Neuronal stem cell (in vitro differentiated cells): ENCODE data around the gene SLC34A3.
"Not testable (repeated sequence)": the region's sequence is repeated elsewhere in the genome, so short reads cannot be mapped to it uniquely, and the experiment has no call there.

Source experiments
- DNase-seq: peaks from one replicate; pipeline ENCODE4 v3.0.0-alpha.2; 2013; ENCODE audit warnings: low spot score
- H2AFZ ChIP-seq: one replicate; pipeline ENCODE4 v1.6.1; 2013; ENCODE audit warnings: mild to moderate bottlenecking, low read length, inconsistent platforms
- H2AK5ac ChIP-seq: 2 replicates; pipeline ENCODE4 v1.6.1; 2013; ENCODE audit warnings: low read depth, mild to moderate bottlenecking, inconsistent platforms, low read length, moderate library complexity, mixed read lengths
- H2BK120ac ChIP-seq: 2 replicates; pipeline ENCODE4 v1.6.1; 2013; ENCODE audit warnings: low read depth, mild to moderate bottlenecking, inconsistent platforms, low read length, moderate library complexity, mixed read lengths
- H2BK12ac ChIP-seq: one replicate; pipeline ENCODE4 v1.6.1; 2013; ENCODE audit warnings: low read length, inconsistent platforms
- H2BK15ac ChIP-seq: 2 replicates; pipeline ENCODE4 v1.6.1; 2013; ENCODE audit warnings: mild to moderate bottlenecking, low read length, inconsistent platforms, mixed read lengths
- H2BK5ac ChIP-seq: one replicate; pipeline ENCODE4 v1.6.1; 2013; ENCODE audit warnings: inconsistent platforms, mild to moderate bottlenecking, low read length, moderate library complexity
- H3K14ac ChIP-seq: one replicate; pipeline ENCODE4 v1.6.1; 2013; ENCODE audit warnings: low read length, inconsistent platforms
- H3K18ac ChIP-seq: 2 replicates; pipeline ENCODE4 v1.6.1; 2013; ENCODE audit warnings: low read length, inconsistent platforms
- H3K23ac ChIP-seq: 2 replicates; pipeline ENCODE4 v1.6.1; 2013; ENCODE audit warnings: low read depth, mild to moderate bottlenecking, mixed read lengths, low read length, inconsistent platforms; ENCODE audit not compliant: poor library complexity
- H3K27ac ChIP-seq: replicated peaks from 3 replicates; pipeline ENCODE4 v1.5.1; 2013; ENCODE audit warnings: low read length, inconsistent platforms
- H3K27me3 ChIP-seq, 3 experiments: 2 replicates each; pipeline ENCODE4 v1.6.1; 2013; ENCODE audit warnings: low read length in 3 of 3, mild to moderate bottlenecking in 2 of 3, inconsistent platforms in 1 of 3, low read depth in 1 of 3, mixed read lengths in 1 of 3, moderate library complexity in 1 of 3; ENCODE audit not compliant: control insufficient read depth in 3 of 3, insufficient read depth in 3 of 3
- H3K36me3 ChIP-seq, 2 donors: replicated peaks in 1 of 2; 2 replicates each; pipeline ENCODE4 v1.6.1; 2013; ENCODE audit warnings: low read length in 2 of 2; ENCODE audit not compliant: control insufficient read depth in 2 of 2, insufficient read depth in 2 of 2
- H3K4ac ChIP-seq: 2 replicates; pipeline ENCODE4 v1.6.1; 2013; ENCODE audit warnings: inconsistent platforms, mild to moderate bottlenecking, low read length, moderate library complexity
- H3K4me1 ChIP-seq, 2 donors: 1 replicate in 1 of 2; 2 replicates in 1 of 2; pipeline ENCODE4 v1.6.1; 2013; ENCODE audit warnings: low read length in 2 of 2, low read depth in 1 of 2; ENCODE audit not compliant: control insufficient read depth in 2 of 2, insufficient read depth in 1 of 2
- H3K4me2 ChIP-seq: one replicate; pipeline ENCODE4 v1.6.1; 2013; ENCODE audit warnings: mild to moderate bottlenecking, low read length, inconsistent platforms; ENCODE audit not compliant: insufficient read depth, poor library complexity, severe bottlenecking
- H3K4me3 ChIP-seq, 2 donors: 2 replicates each; pipeline ENCODE4 v1.5.1; 2013; ENCODE audit warnings: low read length in 2 of 2, mild to moderate bottlenecking in 2 of 2, inconsistent platforms in 1 of 2, moderate library complexity in 1 of 2
- H3K79me1 ChIP-seq: one replicate; pipeline ENCODE4 v1.6.1; 2013; ENCODE audit warnings: low read depth, mild to moderate bottlenecking, inconsistent platforms, low read length, moderate library complexity
- H3K9ac ChIP-seq: one replicate; pipeline ENCODE4 v1.6.1; 2013; ENCODE audit warnings: mild to moderate bottlenecking, low read depth, low read length, inconsistent platforms; ENCODE audit not compliant: poor library complexity
- H3K9me3 ChIP-seq, 2 donors: replicated peaks in 1 of 2; 2 replicates each; pipeline versions ENCODE3 to v1.6.1; 2013; ENCODE audit warnings: low read length in 2 of 2, mild to moderate bottlenecking in 2 of 2, inconsistent platforms in 1 of 2, low read depth in 1 of 2, mixed read lengths in 1 of 2, moderate library complexity in 1 of 2; ENCODE audit not compliant: control insufficient read depth in 2 of 2, insufficient read depth in 1 of 2
- H4K8ac ChIP-seq: one replicate; pipeline ENCODE4 v1.6.1; 2013; ENCODE audit warnings: low read depth, mild to moderate bottlenecking, inconsistent platforms, low read length, moderate library complexity
- H4K91ac ChIP-seq: one replicate; pipeline ENCODE4 v1.6.1; 2013; ENCODE audit warnings: low read length, low read depth, mild to moderate bottlenecking, inconsistent platforms; ENCODE audit not compliant: poor library complexity
- WGBS, 2 donors: extraction: QIAGEN DNeasy Blood & Tissue Kit; methylation state at CpG; one replicate each; pipeline ENCODE4 v1.1.7; 2013; ENCODE audit warnings: missing lambda C conversion rate in 2 of 2, mixed read lengths in 1 of 2; ENCODE audit not compliant: insufficient read length in 2 of 2, insufficient replicate concordance in 1 of 2; ENCODE audit errors: extremely low coverage in 2 of 2; 5-methylcytosine and 5-hydroxymethylcytosine counted together

Gene SLC34A3

GRCh38 chr9:137239541-137240200 is 9.0 kb downstream of the SLC34A3 start:
- H2BK5ac ChIP-seq, H4K91ac ChIP-seq, H3K9ac ChIP-seq, DNase-seq, H4K8ac ChIP-seq, H2BK12ac ChIP-seq, H3K9me3 ChIP-seq, H3K18ac ChIP-seq, H3K23ac ChIP-seq, H3K4ac ChIP-seq, H3K14ac ChIP-seq, H2AK5ac ChIP-seq, H3K27me3 ChIP-seq, H2BK15ac ChIP-seq, H2BK120ac ChIP-seq: not testable (repeated sequence)
- Histone ChIP-seq H3K27ac (peak overlapping the region; percentile 100), H2AFZ (peak overlapping the region; percentile 89), H3K4me2 (peak overlapping the region; percentile 73), H3K4me3 (peak overlapping the region; percentile 67 to 93), H3K4me1 (peaks cover 26 to 29% of the 10 kb centered on the region in 2 donors), H3K79me1 (peaks cover 29% of the 10 kb centered on the region), H3K36me3 (peaks cover 19 to 32% of the 10 kb centered on the region in 2 donors)
- WGBS, 2 donors, result no CpG with 5 or more reads among the region's 27 CpGs

GRCh38 chr9:137240318-137240840 is 9.7 kb downstream of the SLC34A3 start:
- no peak for DNase-seq
- Histone ChIP-seq H3K27ac (peak overlapping the region; percentile 100), H3K4me3 (peak overlapping the region; percentile 67 to 93), H2BK5ac (peak overlapping the region; percentile 84), H3K4ac (no peak overlapping the region), H3K18ac (peak overlapping the region; percentile 97), H3K36me3 (peaks cover 19 to 32% of the 10 kb centered on the region in 2 donors), H3K23ac (peak overlapping the region; percentile 100), H3K14ac (peak overlapping the region; percentile 77), H3K9me3 (no peaks in the 10 kb centered on the region), H3K9ac (peak overlapping the region; percentile 100), H2BK120ac (no peak overlapping the region), H2AK5ac (peak overlapping the region; percentile 96), H4K91ac (no peak overlapping the region), H3K27me3 (no peaks in the 10 kb centered on the region), H4K8ac (no peak overlapping the region), H2AFZ (peak overlapping the region; percentile 89), H2BK12ac (peak overlapping the region; percentile 73), H3K4me2 (peak overlapping the region; percentile 73), H3K79me1 (peaks cover 29% of the 10 kb centered on the region), H2BK15ac (peak overlapping the region; percentile 96), H3K4me1 (peaks cover 26 to 29% of the 10 kb centered on the region in 2 donors)
- no CpG with 5 or more reads among the region's 58 CpGs for WGBS, 2 donors

- Histone ChIP-seq H2AK5ac (peak within 1 kb of the TSS; percentile 98), H3K4me1 (peaks cover 26 to 29% of the 10 kb centered on the region in 2 donors), H4K8ac (no peak within 1 kb of the TSS), H2BK15ac (peak within 1 kb of the TSS; percentile 96), H3K4me2 (peak within 1 kb of the TSS; percentile 84), H3K27ac (peak within 1 kb of the TSS; percentile 100), H3K9ac (peak within 1 kb of the TSS; percentile 100), H3K18ac (peak within 1 kb of the TSS; percentile 97), H2BK5ac (peak within 1 kb of the TSS; percentile 84), H2BK12ac (peak within 1 kb of the TSS; percentile 73), H3K36me3 (peaks cover 19 to 32% of the 10 kb centered on the region in 2 donors), H3K14ac (peak within 1 kb of the TSS; percentile 77), H2AFZ (peak within 1 kb of the TSS; percentile 89), H3K79me1 (peaks cover 27% of the 10 kb centered on the region), H3K4me3 (peak within 1 kb of the TSS; percentile 90 to 96), H4K91ac (no peak within 1 kb of the TSS), H3K9me3 (no peaks in the 10 kb centered on the region), H3K27me3 (peaks cover 0 to 2% (median 0%) of the 10 kb centered on the region in 3 experiments), H3K4ac (peak within 1 kb of the TSS; percentile 76), H2BK120ac (no peak within 1 kb of the TSS), H3K23ac (peak within 1 kb of the TSS; percentile 100)
- no CpG with 5 or more reads among the region's 67 CpGs for WGBS, 2 donors
- peak; percentile 100 for DNase-seq
Measured at GRCh38 chr9:137240841-137241489, 10.3 kb downstream of the SLC34A3 start, which contains the start of gene TUBB4B. Gene TUBB4B (plus strand): TSS chr9:137241287. CDS start chr9:137241361, 74 bp downstream.
